Keratinocyte (primary cell): Measurements from ENCODE around the gene METTL27. TPM values are rescaled to one million over a fixed set of nuclear protein-coding genes. Genes with fewer than 3 reads are reported as not detected.

Source experiments
- DNase-seq: peaks from one replicate; pipeline ENCODE4 v3.0.0-alpha.2; 2011; ENCODE audit warnings: low read depth, missing footprints, low spot score
- FAIRE-seq: peaks from 2 replicates; lab custom pipeline; 2011; peaks lifted over from hg19 to GRCh38; lab: Jason Lieb, UNC
- H2AFZ ChIP-seq: 2 replicates; pipeline ENCODE4 v1.6.0; 2012; ENCODE audit warnings: low read length, control low read depth, inconsistent platforms; ENCODE audit not compliant: control insufficient read depth
- H3K27ac ChIP-seq: 2 replicates; pipeline ENCODE4 v1.5.1; 2011; ENCODE audit warnings: low read length; ENCODE audit not compliant: control insufficient read depth, insufficient read depth
- H3K27me3 ChIP-seq: 3 replicates; pipeline ENCODE4 v1.6.0; 2011; ENCODE audit warnings: low read length; ENCODE audit not compliant: control insufficient read depth, insufficient read depth; ENCODE audit errors: extremely low read depth
- H3K36me3 ChIP-seq, 2 experiments: 2 replicates in 1 of 2; 3 replicates in 1 of 2; pipeline ENCODE4 v1.5.1; 2011; ENCODE audit warnings: low read length in 2 of 2, mild to moderate bottlenecking in 1 of 2; ENCODE audit not compliant: control insufficient read depth in 2 of 2, insufficient read depth in 2 of 2; ENCODE audit errors: extremely low read depth in 1 of 2
- H3K4me1 ChIP-seq: 3 replicates; pipeline ENCODE4 v1.5.1; 2011; ENCODE audit warnings: low read length; ENCODE audit not compliant: control insufficient read depth, insufficient read depth; ENCODE audit errors: extremely low read depth
- H3K4me2 ChIP-seq: 3 replicates; pipeline ENCODE4 v1.6.0; 2011; ENCODE audit warnings: low read depth, low read length; ENCODE audit not compliant: control insufficient read depth, insufficient read depth; ENCODE audit errors: extremely low read depth
- H3K4me3 ChIP-seq, 3 experiments: fragments of 200-600 bp in 1 of 3; sonication (generic) in 1 of 3; 2 replicates in 2 of 3; 3 replicates in 1 of 3; pipeline ENCODE4 v1.5.1; 2011 to 2016; ENCODE audit warnings: low read length in 3 of 3, mild to moderate bottlenecking in 3 of 3, control low read depth in 2 of 3, inconsistent platforms in 1 of 3, low read depth in 1 of 3, mixed read lengths in 1 of 3, mixed run types in 1 of 3, moderate library complexity in 1 of 3; ENCODE audit not compliant: control insufficient read depth in 2 of 3, insufficient read depth in 2 of 3; ENCODE audit errors: extremely low read depth in 1 of 3
- H3K79me2 ChIP-seq: 2 replicates; pipeline ENCODE4 v1.6.0; 2012; ENCODE audit warnings: low read length; ENCODE audit not compliant: control insufficient read depth, insufficient read depth
- H3K9ac ChIP-seq: 3 replicates; pipeline ENCODE4 v1.6.0; 2011; ENCODE audit warnings: low read length; ENCODE audit not compliant: control insufficient read depth, insufficient read depth; ENCODE audit errors: extremely low read depth
- H3K9me1 ChIP-seq: 3 replicates; pipeline ENCODE4 v1.6.0; 2011; ENCODE audit warnings: low read length; ENCODE audit not compliant: control insufficient read depth, insufficient read depth; ENCODE audit errors: extremely low read depth
- H3K9me3 ChIP-seq: 2 replicates; pipeline ENCODE4 v1.5.1; 2012; ENCODE audit warnings: low read depth, low read length; ENCODE audit not compliant: control insufficient read depth
- H4K20me1 ChIP-seq: 3 replicates; pipeline ENCODE4 v1.6.0; 2011; ENCODE audit warnings: low read length; ENCODE audit not compliant: control insufficient read depth, insufficient read depth; ENCODE audit errors: extremely low read depth
- CTCF ChIP-seq, 3 experiments: IDR thresholded peaks in 1 of 3; conservative IDR thresholded peaks in 1 of 3; optimal IDR thresholded peaks in 1 of 3; 2 replicates in 2 of 3; 3 replicates in 1 of 3; pipeline versions ENCODE3 to v1.5.1; 2011; ENCODE audit warnings: low read length in 3 of 3, mild to moderate bottlenecking in 3 of 3, moderate library complexity in 2 of 3, control low read depth in 1 of 3, inconsistent platforms in 1 of 3; ENCODE audit not compliant: insufficient read depth in 2 of 3; ENCODE audit errors: extremely low read depth in 1 of 3
- EZH2 ChIP-seq: IDR thresholded peaks from one replicate; pipeline ENCODE4 v1.6.1; 2012; ENCODE audit warnings: inconsistent platforms, mild to moderate bottlenecking, low read length, moderate library complexity
- dilution Hi-C: fragments of 300-500 bp; cut with MboI; formaldehyde crosslinking; loops from one replicate; pipeline ENCODE4 v1.7.0; 2020; ENCODE audit warnings: low sequenced_read_pairs; ENCODE audit not compliant: extremely low pct_ligation_motif_present
- polyA plus RNA-seq, 5 experiments: library from polyadenylated mRNA; depleted of rRNA in 3 of 5; stranded (reverse) in 3 of 5; stranded (forward) in 1 of 5; unstranded in 1 of 5; fragments of >200 nt; gene quantifications; 1 replicate in 1 of 5; 2 replicates in 3 of 5; 3 replicates in 1 of 5; pipeline versions ENCODE4 v1.2.1 to v1.2.3, GENCODE V29; 2011 to 2012; ENCODE audit warnings: missing spikeins in 2 of 5, low read depth in 1 of 5, low replicate concordance in 1 of 5

Gene METTL27
- polyA plus RNA-seq, 1 donor (not counting 4 experiments of a cell fraction or from before 2014, with no cell fraction given), result 0.90 TPM

DNA sequence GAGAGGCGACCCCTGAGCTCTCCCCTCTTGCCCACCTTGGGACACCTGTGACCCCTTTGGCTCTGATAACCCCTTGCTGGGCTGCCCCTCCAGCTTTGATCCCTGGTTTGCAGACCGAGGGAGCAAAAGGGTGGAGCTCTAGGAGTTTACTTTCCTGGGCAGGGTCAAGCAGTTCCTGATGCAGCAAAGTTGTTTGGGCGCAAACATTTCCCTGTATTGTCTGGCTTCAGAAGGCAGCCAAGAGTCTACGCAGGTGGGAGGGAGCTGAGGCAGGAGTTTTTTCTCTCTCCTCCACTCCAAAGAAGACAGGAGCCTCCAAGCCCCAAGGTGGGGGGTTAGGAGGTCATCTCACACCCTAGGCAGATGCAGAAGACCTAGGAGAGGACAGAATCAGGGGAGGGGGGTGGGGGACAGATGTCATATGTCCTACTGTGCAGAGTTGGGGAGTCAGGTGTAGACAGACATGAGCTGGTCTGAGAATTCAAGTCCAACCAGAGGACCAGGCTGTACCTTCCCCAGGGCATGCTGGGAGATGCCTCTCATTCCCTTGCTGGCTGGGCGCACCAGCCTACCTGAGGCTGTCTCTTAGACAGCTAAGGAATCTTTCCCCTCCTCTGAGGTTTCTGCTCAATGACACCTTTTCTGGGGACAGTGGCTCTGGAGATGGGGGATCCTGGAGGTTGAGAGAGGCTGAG, 39.2 kb upstream of the METTL27 start:
- Histone ChIP-seq H3K27me3 (peaks cover 28% of the 10 kb centered on the region), H4K20me1 (no peaks in the 10 kb centered on the region), H3K79me2 (no peaks in the 10 kb centered on the region), H3K27ac (no peak overlapping the region), H3K4me1 (no peaks in the 10 kb centered on the region), H3K4me2 (no peak overlapping the region), H2AFZ (no peak overlapping the region), H3K9ac (no peak overlapping the region), H3K4me3 (no peak overlapping the region), H3K9me3 (no peaks in the 10 kb centered on the region), H3K9me1 (no peaks in the 10 kb centered on the region), H3K36me3 (no peaks in the 10 kb centered on the region)
- dilution Hi-C loops, result no loop called here
- DNase-seq (no peak), FAIRE-seq (no peak)
- no peak for TF ChIP-seq CTCF (optimal IDR thresholded peaks at IDR 0.05 in 1 of 3, IDR thresholded peaks at IDR 0.05 in 1 of 3, conservative IDR thresholded peaks at IDR 0.05 in 1 of 3; ENCODE audit: extremely low read depth in 1 of 3, insufficient read depth in 2 of 3, low read length in 3 of 3)
- no peak for TF ChIP-seq EZH2

GRCh38 chr7:73880755-73881328, 38.5 kb upstream of the METTL27 start:
- DNase-seq (no peak), FAIRE-seq (no peak)
- no peak for TF ChIP-seq CTCF (optimal IDR thresholded peaks at IDR 0.05 in 1 of 3, IDR thresholded peaks at IDR 0.05 in 1 of 3, conservative IDR thresholded peaks at IDR 0.05 in 1 of 3; ENCODE audit: extremely low read depth in 1 of 3, insufficient read depth in 2 of 3, low read length in 3 of 3)
- TF ChIP-seq EZH2, result peak; percentile 14
- H3K9me1 ChIP-seq, result no peaks in the 10 kb centered on the region
- no peaks in the 10 kb centered on the region for H3K4me1 ChIP-seq
- H2AFZ ChIP-seq, result no peak overlapping the region
- H3K9ac ChIP-seq, result no peak overlapping the region
- no peaks in the 10 kb centered on the region for H3K36me3 ChIP-seq
- H3K79me2 ChIP-seq, result no peaks in the 10 kb centered on the region
- H3K9me3 ChIP-seq, result no peaks in the 10 kb centered on the region
- no peak overlapping the region for H3K4me3 ChIP-seq
- H4K20me1 ChIP-seq, result no peaks in the 10 kb centered on the region
- H3K27ac ChIP-seq, result no peak overlapping the region
- no peak overlapping the region for H3K4me2 ChIP-seq
- peaks cover 28% of the 10 kb centered on the region for H3K27me3 ChIP-seq
- dilution Hi-C loops, result no loop called here
